Spinal cord (tissue), 10 donors: ENCODE measurements around the gene PFKFB2. TPM values are rescaled to one million over a fixed set of nuclear protein-coding genes. Genes with fewer than 3 reads are reported as not detected.
A peak's percentile ranks its signal among the peaks of the same experiment; 100 is the strongest.

Experiments used
- DNase-seq, 6 donors: peaks; one replicate each; pipeline versions ENCODE4 v3.0.0 to v3.0.0-alpha.2; 2013 to 2015; ENCODE audit warnings: low spot score in 6 of 6, low read depth in 4 of 6
- H3K27ac ChIP-seq: one replicate; pipeline ENCODE4 v1.5.1; 2013; ENCODE audit warnings: low read depth, low read length, control low read depth
- H3K27me3 ChIP-seq: one replicate; pipeline ENCODE4 v1.6.1; 2013; ENCODE audit warnings: low read length; ENCODE audit not compliant: control insufficient read depth, insufficient read depth
- H3K36me3 ChIP-seq: one replicate; pipeline ENCODE4 v1.6.1; 2013; ENCODE audit warnings: low read length; ENCODE audit not compliant: control insufficient read depth, insufficient read depth
- H3K4me1 ChIP-seq: one replicate; pipeline ENCODE4 v1.6.1; 2013; ENCODE audit warnings: low read length; ENCODE audit not compliant: control insufficient read depth, insufficient read depth
- H3K4me3 ChIP-seq: one replicate; pipeline ENCODE4 v1.5.1; 2013; ENCODE audit warnings: low read depth, low read length, control low read depth
- H3K9me3 ChIP-seq: one replicate; pipeline ENCODE4 v1.6.1; 2013; ENCODE audit warnings: low read length; ENCODE audit not compliant: control insufficient read depth, insufficient read depth
- WGBS: methylation state at CpG from one replicate; pipeline ENCODE4 v1.1.5; 2013; ENCODE audit warnings: missing lambda C conversion rate; ENCODE audit not compliant: insufficient coverage; 5-methylcytosine and 5-hydroxymethylcytosine counted together
- polyA plus RNA-seq, 2 donors: library from polyadenylated mRNA; unstranded; fragments of 120-200 nt; gene quantifications; one replicate each; pipeline ENCODE4 v1.2.1, GENCODE V29; 2013; ENCODE audit not compliant: insufficient read length in 2 of 2
- total RNA-seq, 2 donors: library from RNA; depleted of rRNA in 1 of 2; stranded (reverse); fragments of 120-200 nt in 1 of 2; fragments of >200 nt in 1 of 2; gene quantifications; one replicate each; pipeline versions ENCODE4 v1.2.3 to v1.2.4, GENCODE V29; 2013 to 2014
- donor health status: healthy.

Gene PFKFB2
- total and polyA plus RNA-seq, 4 donors: 10.7 to 15.7 (median 12.2) TPM

- Histone ChIP-seq H3K9me3 (no peaks in the 10 kb centered on the region), H3K36me3 (no peaks in the 10 kb centered on the region), H3K4me3 (no peak overlapping the region), H3K4me1 (peaks cover 10% of the 10 kb centered on the region), H3K27me3 (peaks cover 4% of the 10 kb centered on the region), H3K27ac (no peak overlapping the region)
- WGBS: no CpG with 5 or more reads among the region's 2 CpGs
- no peak for DNase-seq
These were observed 24.0 kb upstream of the PFKFB2 start for GRCh38 chr1:207028884-207029650.

- WGBS: 59% methylated on average over 3 of the region's 5 CpGs
These were observed 23.2 kb upstream of the PFKFB2 start for GRCh38 chr1:207029701-207030521.

GRCh38 chr1:207030522-207031009 lies 22.5 kb upstream of the PFKFB2 start:
- no peak overlapping the region for H3K27ac ChIP-seq
- H3K27me3 ChIP-seq: peaks cover 4% of the 10 kb centered on the region
- H3K4me1 ChIP-seq: no peaks in the 10 kb centered on the region
- H3K9me3 ChIP-seq: no peaks in the 10 kb centered on the region
- H3K4me3 ChIP-seq: no peak overlapping the region
- no peak for DNase-seq
- WGBS: no CpG with 5 or more reads among the region's 5 CpGs
- no peaks in the 10 kb centered on the region for H3K36me3 ChIP-seq

More at GRCh38 chr1:207029701-207030521, 23.2 kb upstream of the PFKFB2 start:
- Histone ChIP-seq H3K27me3 (peaks cover 4% of the 10 kb centered on the region), H3K4me3 (no peak overlapping the region), H3K36me3 (no peaks in the 10 kb centered on the region), H3K4me1 (peaks cover 2% of the 10 kb centered on the region), H3K27ac (no peak overlapping the region), H3K9me3 (no peaks in the 10 kb centered on the region)
- no peak for DNase-seq

GRCh38 chr1:207031016-207031415 lies 22.1 kb upstream of the PFKFB2 start:
- Histone ChIP-seq H3K4me1 (no peaks in the 10 kb centered on the region), H3K27me3 (peaks cover 4% of the 10 kb centered on the region), H3K9me3 (no peaks in the 10 kb centered on the region), H3K27ac (no peak overlapping the region), H3K36me3 (no peaks in the 10 kb centered on the region), H3K4me3 (no peak overlapping the region)
- no peak for DNase-seq
- no CpG with 5 or more reads among the region's 1 CpG for whole genome bisulfite sequencing

- H3K9me3 ChIP-seq: no peaks in the 10 kb centered on the region
- H3K36me3 ChIP-seq: no peaks in the 10 kb centered on the region
- no peak for DNase-seq
- WGBS: 68% methylated on average over 5 of the region's 7 CpGs
- H3K27ac ChIP-seq: no peak overlapping the region
- no peaks in the 10 kb centered on the region for H3K4me1 ChIP-seq
- no peak overlapping the region for H3K4me3 ChIP-seq
- H3K27me3 ChIP-seq: peaks cover 4% of the 10 kb centered on the region
These were observed 21.3 kb upstream of the PFKFB2 start for GRCh38 chr1:207031632-207032264.

GRCh38 chr1:207032528-207033017 lies 20.5 kb upstream of the PFKFB2 start, which contains the start of gene C1orf116:
Gene C1orf116, minus strand, starts transcription at chr1:207032756. Its CDS starts 5,158 bp downstream, at chr1:207027598.
- DNase-seq: peak in 1 of 6 donors; percentile 43
- H3K27me3 ChIP-seq: peaks cover 4% of the 10 kb centered on the region
- H3K9me3 ChIP-seq: no peaks in the 10 kb centered on the region
- no peaks in the 10 kb centered on the region for H3K36me3 ChIP-seq
- H3K4me1 ChIP-seq: no peaks in the 10 kb centered on the region
- no CpG with 5 or more reads among the region's 1 CpG for WGBS
- no peak within 1 kb of the TSS for H3K27ac ChIP-seq
- H3K4me3 ChIP-seq: no peak within 1 kb of the TSS

GRCh38 chr1:207033302-207033701 lies 19.8 kb upstream of the PFKFB2 start:
- no peaks in the 10 kb centered on the region for H3K36me3 ChIP-seq
- peaks cover 4% of the 10 kb centered on the region for H3K27me3 ChIP-seq
- H3K4me3 ChIP-seq: no peak overlapping the region
- H3K27ac ChIP-seq: no peak overlapping the region
- no CpG with 5 or more reads among the region's 2 CpGs for WGBS
- H3K4me1 ChIP-seq: no peaks in the 10 kb centered on the region
- H3K9me3 ChIP-seq: no peaks in the 10 kb centered on the region
- DNase-seq: no peak

GRCh38 chr1:207034208-207034607 lies 18.9 kb upstream of the PFKFB2 start:
- Histone ChIP-seq H3K27me3 (peaks cover 4% of the 10 kb centered on the region), H3K4me3 (no peak overlapping the region), H3K4me1 (no peaks in the 10 kb centered on the region), H3K36me3 (no peaks in the 10 kb centered on the region), H3K9me3 (no peaks in the 10 kb centered on the region), H3K27ac (no peak overlapping the region)
- WGBS: no CpG with 5 or more reads among the region's 1 CpG
- DNase-seq: no peak

- Histone ChIP-seq H3K36me3 (no peaks in the 10 kb centered on the region), H3K4me1 (no peaks in the 10 kb centered on the region), H3K27me3 (peaks cover 4% of the 10 kb centered on the region), H3K9me3 (no peaks in the 10 kb centered on the region), H3K4me3 (no peak overlapping the region), H3K27ac (no peak overlapping the region)
- DNase-seq: no peak
These were observed 18.1 kb upstream of the PFKFB2 start for GRCh38 chr1:207034998-207035397.
